GM18499 (cell line): ENCODE results near the gene PTPRN2.

Experiments
- ATAC-seq: cut with Tn5 transposase; IDR thresholded peaks from one replicate; pipeline ENCODE4 v1.9.1; 2021; ENCODE audit warnings: moderate number of reproducible peaks; ENCODE audit not compliant: insufficient read depth, unreplicated experiment

The PTPRN2 gene

DNA sequence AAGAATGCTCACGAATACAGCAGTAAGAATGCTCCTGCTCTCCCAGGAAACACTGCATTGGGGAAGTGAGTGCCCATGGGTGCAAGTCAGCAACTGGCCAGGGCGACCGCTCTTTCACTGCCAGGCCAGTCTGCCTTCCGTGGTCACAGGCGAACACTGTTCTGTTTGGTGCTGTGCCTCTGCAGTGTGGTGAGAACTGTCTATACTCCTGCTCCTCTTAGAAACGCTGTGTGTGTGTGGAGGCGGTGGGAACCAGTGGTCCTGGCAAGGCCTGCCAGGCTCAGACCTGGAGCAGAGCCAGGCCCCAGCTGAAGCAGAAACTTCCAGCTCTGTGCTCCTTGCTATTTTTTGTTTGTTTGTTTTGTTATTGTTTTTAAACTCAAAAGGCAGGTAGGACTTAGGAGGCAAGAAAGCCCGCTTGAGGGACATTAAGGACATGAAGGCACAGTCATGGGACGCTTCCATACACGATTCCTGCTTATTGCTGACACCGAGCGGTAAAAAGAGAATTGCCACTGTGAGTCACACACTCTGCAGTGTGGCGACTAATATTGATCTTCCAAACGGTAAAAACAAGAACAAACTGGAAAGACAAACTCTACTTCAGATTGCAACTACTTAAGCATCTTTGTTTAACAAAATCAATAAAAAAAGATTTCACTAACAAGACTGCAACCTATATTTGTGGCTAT, 820.0 kb downstream of the PTPRN2 start:
- no peak for ATAC-seq

DNA sequence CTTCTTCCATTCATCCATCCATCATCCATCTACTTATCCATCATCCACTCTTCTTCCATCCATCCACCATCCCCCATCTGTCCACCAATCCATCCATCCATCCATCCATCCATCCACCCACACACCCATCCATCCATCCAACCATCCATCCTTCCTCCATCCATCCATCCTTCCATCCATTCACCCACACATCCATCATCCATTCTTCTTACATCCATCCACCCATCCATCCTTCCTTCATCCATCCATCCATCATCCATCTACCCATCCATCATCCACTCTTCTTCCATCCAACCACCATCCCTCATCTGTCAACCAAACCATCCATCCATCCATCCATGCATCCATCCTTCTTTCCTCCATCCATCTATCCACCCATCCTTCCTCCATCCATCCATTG, 821.5 kb downstream of the PTPRN2 start:
- no peak for ATAC-seq

DNA sequence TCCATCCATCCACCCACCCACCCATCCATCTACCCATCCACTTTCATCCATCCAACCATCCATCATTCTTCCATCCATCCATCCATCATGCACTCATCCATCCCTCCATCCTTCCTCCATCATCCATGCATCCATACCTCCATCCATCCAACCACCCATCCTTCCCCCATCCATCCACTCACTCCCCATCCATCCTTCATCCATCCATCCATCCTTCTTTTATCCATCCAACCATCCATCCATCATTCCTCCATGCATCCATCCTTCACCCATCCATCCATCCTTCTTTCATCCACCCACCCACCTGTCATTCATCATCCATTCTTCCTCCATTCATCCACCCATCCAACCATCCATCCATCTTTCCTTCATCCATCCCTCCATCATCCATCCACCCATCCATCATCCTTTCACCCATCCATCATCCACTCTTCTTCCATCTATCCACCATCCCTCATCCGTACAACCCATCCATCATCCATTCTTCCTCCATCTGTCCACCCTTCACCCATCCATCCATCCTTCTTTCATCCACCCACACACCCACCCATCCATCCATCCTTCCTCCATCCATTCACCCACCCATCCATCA, 822.6 kb downstream of the PTPRN2 start:
- ATAC-seq = no peak

DNA sequence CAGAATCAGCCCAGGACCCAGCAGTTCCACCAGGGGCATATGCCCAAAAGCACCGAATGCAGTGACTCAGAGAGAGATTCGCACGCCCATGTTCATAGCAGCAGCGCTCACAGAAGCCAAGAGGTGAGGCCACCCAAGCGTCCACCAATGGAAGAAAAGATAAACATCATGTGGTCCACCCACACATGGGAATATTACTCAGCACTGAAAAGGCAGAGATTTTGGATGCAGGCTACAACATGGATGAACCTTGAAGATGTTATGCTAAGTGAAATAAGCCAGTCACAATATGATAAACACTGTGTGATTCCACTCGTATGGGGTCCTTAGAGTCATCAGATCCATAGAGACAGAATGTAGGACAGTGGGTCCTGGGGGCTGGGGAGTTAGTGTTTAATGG, 823.4 kb downstream of the PTPRN2 start:
- no peak for ATAC-seq

DNA sequence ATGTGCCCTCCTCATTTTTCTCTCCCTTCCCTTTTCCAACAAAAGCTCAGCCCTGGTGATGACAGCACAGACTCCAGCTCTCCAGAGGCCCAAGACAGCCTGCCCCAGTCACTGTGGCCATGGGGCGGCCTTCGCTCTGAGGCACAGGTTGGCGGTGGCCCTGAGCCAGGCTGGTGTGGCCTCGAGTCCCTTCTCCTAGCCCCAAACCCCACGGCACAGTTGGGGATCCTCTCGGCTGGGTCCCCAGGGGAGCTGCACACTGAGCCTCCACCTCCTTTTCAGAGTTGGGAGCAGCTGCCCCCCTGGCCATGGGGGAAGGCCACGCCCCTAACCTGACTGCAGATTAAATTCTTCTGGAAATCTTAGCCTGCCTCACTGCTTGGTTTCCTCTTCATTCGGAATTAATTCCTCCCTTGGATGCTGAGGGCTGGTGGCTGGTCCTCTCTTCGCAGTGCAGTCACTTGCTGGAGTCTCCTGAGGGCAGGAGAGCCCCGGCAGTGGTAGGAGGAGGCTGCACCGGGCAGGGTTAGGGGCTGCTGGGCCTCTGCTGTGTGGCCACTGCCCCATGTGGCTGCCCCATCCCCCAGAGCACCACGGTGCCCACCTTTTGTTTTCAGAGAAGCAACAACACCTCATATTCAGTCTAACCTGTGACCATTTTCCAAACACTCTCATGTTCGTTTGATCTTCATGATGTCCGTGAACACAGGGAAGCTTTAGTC, 824.2 kb downstream of the PTPRN2 start:
- ATAC-seq = no peak

DNA sequence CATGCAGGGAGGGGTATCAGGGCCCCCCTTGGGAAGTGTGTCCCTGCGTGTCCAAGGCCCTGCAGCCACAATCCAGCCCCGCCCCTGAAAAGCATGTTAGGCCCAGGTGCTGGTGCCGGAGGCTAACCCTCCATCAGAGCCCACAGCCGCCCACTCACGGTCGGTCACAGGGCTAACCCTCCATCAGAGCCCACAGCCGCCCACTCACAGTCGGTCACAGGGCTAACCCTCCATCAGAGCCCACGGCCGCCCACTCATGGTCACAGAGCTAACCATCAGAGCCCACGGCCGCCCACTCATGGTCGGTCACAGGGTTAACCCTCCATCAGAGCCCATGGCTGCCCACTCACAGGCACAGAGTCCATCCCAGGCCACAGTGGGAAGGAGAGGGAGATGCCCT, 824.8 kb downstream of the PTPRN2 start:
- no peak for ATAC-seq

DNA sequence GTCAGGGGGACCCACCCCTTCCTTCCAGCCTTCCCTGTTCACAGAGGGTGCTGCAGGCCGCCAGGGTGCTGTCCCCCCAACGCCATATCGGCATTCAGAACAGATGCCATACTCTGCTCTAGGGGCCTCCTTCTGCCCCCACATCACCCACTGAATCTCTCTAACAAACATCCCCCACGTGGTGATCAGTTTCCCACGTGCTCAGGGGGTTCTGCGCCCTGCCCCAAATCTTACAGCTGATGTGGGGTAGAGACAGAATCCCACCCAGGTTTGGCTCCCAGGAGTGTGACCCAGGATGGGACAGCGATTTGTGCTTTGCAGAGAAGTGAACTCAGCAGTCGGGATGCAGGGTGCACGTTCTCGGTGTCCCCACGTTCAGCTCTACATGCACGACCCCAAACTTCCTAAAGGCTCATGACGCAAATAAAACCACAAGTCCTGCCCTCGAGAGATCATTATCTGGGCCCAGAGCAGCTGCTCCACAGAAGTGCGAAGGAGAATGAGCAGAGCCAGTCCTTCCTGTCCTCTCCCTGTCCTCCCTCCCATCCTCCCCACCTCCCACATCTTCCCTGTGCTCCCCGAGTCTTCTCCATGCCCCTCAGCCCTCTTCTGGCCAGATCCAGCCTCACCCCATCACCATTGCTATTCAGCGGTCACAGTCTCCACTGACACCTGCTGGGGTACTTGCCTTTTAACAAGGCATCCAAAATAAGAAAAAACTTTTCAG, 827.5 kb downstream of the PTPRN2 start:
- ATAC-seq = no peak

DNA sequence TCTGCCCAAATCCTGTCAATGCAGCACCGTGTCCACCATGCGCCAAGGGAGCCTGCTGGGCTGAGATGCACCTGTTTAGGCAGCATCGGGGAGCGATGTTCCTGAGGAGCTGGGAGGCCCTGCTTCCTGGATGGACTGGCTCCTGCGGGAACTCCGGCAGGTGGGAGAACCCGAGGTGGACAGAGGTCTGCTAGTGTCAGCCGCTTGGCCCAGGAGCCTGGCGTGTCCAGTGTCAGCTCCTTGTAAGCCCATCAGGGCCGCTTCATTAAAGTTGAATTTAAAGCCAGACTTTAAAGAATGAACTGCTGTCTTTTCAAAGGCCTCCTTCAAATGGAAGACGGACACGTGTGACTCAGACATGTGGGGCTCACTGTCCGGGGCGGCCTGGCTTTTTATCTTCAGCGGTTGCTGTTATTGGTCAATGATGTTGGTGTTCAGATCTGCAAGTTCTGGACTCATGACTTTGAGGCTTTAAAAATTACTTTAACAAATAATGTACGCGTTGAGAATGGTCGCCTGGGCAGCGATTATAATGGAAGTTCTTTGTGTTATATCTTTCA, 828.3 kb downstream of the PTPRN2 start:
- no peak for ATAC-seq

DNA sequence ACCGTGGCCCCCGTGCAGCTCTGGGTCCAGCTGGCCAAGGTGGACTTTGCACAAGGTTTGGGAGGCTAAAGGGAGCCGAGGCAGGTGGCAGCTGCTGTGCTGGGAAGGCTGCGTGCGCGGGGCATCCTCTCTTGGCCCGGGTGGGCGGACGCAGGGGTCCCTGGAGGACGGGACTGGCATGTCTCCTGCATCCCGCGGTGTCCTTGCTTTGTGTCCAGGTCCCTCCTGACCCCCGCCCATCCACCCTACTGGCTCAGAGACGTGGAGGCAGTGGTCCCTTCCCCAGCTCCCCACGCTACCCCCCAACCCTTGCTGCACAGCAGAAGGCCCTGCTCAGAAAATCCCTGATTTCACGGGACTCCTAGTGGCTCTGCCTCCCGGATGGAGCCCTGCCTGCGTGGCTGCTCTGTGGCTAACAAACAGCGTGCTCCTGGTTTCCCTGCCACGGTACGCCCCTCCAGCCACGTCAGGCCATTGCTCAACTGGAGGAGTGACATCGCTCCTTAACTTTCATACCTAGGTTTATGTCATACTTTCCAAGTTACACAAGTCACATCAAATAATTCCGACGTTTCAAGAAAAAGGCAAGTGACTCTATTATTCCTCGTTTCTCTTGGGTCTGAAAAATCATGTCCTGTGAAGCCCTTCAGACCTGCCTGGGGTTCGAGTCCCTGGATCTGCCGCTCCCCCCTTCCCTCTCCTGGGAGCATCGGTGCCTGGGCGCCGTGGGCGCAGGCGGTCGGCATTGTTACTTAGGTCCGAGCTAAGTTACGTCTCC, 829.0 kb downstream of the PTPRN2 start:
- no peak for ATAC-seq

DNA sequence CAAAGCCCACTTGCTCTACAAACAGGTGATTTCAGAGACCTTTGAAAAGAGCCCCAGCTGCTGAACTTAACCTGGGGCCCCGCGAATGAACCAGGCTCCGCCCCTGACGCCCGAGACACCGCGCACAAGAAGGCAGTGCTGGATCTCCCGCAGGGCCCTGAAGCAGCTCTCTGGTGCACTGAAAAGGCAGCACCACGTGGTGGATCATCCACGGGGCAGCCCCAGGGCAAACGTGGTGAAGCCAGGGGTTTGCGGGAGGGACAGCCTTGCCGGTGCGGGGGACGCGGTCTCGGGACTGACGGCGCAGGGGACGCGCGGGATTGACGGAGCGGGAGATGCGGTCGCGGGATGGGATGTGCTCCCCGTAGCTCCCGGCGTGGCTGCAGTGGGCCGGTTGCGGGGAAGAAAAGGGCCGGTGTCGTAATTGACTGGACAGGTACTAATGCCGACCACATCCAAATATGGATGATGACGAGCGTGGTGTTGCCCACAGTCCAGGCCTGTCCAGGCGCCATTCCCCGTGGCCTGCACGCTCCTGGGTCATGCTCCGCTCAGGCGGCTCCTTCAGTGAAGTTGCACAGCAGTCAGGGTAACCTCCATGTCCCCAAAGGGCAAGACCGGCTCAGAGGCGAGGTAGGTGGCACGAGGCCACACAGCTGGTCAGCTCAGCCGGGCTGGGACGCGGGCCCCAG, 829.7 kb downstream of the PTPRN2 start:
- no peak for ATAC-seq

DNA sequence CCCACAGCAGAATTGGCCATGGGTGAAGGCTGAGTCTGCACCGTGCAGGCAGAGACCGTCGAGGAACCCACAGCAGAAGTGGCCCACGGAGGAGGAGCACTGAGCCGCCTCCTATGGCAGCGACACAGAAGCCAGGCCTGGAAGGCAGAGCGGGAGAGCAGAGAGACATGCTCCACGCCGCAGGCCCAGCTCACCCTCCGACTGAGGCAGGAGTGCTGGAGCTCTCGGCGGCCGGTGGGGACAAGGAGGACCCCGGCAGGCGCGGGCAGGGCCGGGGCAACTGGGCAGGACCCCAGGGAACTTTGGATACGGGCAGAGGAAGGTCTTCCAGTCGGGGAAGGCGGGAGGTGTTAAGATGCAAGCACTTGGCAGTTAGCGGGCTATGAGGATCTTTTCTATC, 830.4 kb downstream of the PTPRN2 start:
- no peak for ATAC-seq

DNA sequence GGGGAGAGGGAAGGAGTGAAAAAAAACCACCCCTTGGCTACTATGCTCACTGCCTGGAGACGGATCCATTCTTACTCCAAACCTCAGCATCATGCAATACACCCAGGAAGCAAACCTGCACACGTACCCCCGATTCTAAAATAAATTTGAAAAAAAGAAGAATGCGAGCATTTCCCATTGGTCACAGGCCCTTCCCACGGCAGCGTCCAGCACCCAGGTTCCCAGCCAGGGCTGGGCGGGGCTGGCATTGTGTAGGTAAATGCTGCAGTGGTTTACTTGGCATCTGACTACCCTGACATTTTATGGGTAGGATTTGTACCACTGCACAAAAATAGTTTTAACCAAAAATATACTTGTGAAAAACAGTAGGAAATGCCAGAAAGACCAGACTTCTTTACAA, 831.9 kb downstream of the PTPRN2 start:
- no peak for ATAC-seq

DNA sequence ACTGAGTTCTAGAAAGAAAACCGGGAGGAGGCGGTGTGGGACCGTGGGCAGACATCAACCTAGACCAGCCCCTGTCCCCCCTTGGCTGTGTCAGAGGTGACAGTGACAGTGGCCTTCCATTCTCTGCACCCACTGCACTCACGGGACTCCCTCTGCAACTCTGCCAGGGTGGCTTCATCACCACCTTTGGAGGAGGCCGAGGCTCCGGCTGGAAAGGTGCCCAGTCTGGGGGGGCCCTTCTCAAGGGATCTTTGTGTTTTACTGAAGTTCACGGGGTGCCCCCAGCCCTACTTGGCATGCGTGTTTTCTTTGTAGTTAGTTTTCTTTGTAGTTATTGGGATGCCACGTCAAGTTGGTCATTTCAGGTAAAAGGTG, 833.2 kb downstream of the PTPRN2 start:
- no peak for ATAC-seq

DNA sequence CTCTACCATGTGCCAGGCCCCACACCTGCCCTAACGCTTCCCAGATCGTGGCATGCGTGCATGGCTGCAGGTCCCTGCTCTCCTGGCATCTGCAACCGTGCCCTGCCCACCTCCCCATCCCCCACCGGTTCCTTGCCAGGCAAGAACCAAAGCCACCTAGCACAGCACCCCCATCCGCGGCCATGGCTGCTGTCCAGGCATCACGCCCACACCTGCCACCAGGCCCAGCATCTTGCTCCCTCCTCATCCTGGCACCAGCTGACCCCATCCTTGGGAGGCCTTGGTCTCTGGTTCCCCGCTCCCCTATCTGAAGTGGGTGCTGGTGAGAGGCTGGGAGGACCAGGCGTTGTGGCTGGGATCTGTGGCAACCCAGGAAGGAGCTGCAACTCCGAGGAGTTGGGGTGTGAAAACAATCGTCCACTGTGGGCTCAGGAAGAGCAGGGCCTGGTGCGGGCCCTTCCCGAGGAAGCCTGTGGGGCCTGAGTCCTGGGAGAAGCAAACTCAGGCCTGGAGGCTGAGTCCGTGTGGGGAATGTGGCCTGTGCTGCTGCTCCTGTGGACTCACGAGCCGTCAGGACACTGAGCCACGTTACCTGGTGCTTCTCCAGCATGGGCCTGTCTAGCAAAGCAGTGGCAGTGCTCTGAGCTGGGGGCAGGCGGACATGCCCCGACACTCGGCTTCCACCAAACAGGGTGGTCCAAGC, 833.8 kb downstream of the PTPRN2 start:
- ATAC-seq = no peak

DNA sequence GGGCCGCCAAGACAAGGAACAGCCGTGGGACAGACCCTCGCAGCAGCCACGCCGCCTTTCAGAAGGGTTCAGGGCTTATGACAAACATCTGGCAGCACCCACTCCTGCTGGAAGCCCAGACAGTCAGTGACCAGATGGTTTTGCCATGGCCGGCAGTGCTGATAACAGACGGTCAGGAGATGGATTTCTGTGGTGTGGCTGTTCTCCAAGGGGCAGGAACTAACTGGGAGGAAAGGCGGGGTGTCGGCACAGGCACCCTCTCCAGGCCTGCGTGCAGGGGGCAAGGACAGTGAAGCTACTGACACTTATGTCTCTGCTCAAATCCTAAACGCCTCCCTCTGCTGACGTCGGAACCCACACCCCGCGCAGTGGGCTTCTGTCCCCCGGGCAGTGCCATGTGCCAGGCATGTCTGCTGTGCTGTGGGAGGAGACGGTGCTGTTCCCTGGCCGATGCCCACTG, 834.8 kb downstream of the PTPRN2 start:
- no peak for ATAC-seq

DNA sequence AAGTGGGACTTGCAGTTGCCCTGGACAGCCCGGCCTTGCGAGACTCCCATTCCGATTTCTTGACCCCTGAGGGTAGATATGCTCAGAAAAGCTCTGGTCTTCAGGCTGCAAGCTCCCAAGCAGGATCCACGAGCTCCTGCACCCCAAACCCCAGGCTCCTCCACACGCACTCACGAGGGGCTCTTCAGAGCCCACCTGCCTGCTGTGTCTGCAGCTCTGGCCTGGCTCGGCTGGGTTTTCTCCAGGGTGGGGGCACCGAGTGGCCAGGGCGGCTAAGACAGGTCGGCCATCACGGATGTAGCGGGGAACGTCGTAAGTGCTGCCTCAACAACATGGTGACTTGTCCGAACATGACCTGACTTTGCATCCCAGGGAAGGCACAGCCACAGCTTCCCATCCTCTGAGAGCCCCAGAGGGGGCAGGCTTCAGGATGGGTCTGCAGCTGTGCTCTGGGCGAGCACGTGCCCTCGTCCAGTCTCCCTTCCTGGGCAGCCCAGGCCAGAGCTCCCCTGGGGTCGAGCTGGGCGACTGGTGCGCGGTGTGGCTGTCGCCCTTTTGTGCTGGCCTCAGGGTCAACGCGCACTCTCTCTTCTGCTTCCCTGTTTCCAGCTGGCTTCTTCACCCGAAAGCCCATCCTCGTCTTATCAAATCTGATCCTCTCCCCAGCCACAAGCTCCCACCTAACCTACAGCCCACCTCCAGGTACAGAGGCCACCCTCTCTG, 835.5 kb downstream of the PTPRN2 start:
- no peak for ATAC-seq

DNA sequence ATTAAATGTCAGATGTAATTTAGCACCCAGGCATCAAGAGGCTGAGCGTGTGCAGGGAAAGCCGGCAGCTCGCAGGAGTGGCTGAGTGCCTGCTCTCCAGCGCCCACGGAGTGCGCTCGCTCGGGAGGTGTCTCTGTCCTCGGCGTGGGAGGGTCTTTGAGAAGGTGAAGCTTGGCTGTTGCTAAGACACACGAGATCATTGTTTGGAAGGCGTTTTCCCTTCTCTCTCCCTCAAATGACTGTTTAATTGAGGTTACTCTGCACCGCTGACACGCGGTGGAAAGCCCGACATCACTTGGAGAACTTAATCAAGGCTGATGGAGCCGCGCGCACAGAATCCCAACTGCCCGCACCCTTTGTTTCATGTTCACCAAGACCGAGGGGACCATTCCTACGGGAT, 836.2 kb downstream of the PTPRN2 start:
- no peak for ATAC-seq

DNA sequence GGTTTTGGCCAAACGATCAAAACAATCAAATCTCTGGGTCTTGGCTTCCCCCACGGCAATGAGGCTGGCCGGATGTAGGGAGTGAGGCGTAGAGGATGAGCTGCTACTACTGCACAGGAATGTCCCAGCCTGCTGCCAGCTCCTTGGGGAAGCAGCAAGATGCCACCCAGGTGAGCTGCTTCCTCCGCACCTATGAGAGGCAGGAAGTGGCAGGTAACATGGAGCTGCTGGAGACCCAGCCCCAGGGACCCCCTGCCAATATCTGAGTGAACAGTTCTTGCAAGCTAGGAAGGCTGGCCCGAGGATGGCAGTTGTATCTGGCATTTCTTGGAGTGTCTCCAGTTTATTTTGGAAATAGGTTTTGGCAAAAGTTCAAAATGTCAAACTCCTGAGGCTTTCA, 837.3 kb downstream of the PTPRN2 start:
- no peak for ATAC-seq
